Neural progenitor cell (in vitro differentiated cells): Measurements from ENCODE around the gene ZNF831.

ENCODE experiments used
- EZH2 ChIP-seq: fragments of 200-600 bp; sonication (generic); IDR thresholded peaks from 2 replicates; pipeline ENCODE4 v1.6.1; 2017; ENCODE audit warnings: antibody characterized with exemption, mild to moderate bottlenecking, moderate library complexity
- TF ChIP-seq, protein P1 (sequence below): fragments of 200-600 bp; sonication (generic); IDR thresholded peaks from 2 replicates; pipeline ENCODE4 v1.5.1; 2017; ENCODE audit warnings: antibody characterized with exemption, mild to moderate bottlenecking

DNA sequence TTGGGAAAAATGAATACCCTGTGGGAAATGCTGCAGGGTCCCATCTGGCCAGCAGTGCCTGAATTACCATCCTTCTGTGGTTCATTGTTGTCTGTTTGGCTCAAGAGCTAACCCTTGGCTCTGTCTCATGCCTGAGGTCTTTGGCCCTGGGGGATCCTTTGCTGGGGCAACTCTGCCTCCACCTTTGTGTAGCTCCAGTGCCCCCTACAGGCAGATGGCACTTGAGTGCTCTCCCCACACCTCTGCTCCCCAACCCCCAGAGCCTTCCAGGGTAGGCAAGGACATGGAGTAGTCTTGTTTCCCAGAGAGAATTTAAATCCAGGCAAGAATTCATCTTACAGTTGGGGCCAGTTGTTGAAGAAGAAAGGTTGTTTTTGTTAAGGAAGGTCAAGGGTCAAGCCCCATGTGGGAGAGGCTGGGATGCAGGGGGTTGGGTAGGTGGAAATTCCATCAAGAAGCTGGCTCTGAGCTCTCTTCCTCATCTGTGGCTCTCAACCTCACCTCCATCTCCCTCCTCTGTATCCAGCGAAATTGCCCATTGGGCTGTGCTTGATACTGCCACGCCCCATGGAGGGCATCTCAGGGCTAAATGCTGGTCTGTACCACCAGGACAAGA, 44.2 kb downstream of the ZNF831 start:
- TF ChIP-seq, protein P1, sequence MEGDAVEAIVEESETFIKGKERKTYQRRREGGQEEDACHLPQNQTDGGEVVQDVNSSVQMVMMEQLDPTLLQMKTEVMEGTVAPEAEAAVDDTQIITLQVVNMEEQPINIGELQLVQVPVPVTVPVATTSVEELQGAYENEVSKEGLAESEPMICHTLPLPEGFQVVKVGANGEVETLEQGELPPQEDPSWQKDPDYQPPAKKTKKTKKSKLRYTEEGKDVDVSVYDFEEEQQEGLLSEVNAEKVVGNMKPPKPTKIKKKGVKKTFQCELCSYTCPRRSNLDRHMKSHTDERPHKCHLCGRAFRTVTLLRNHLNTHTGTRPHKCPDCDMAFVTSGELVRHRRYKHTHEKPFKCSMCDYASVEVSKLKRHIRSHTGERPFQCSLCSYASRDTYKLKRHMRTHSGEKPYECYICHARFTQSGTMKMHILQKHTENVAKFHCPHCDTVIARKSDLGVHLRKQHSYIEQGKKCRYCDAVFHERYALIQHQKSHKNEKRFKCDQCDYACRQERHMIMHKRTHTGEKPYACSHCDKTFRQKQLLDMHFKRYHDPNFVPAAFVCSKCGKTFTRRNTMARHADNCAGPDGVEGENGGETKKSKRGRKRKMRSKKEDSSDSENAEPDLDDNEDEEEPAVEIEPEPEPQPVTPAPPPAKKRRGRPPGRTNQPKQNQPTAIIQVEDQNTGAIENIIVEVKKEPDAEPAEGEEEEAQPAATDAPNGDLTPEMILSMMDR: peak; percentile 74
- no peak for TF ChIP-seq EZH2
